GM18507 (cell line): ENCODE results near the gene TP53.
A peak's percentile ranks its signal among the peaks of the same experiment; 100 is the strongest.

ENCODE experiments used
- DNase-seq: peaks from one replicate; pipeline ENCODE4 v3.0.0; 2011; ENCODE audit warnings: low read depth; ENCODE audit not compliant: insufficient read length; ENCODE audit errors: extremely low spot score
- FAIRE-seq: peaks from 2 replicates; lab custom pipeline; 2011; peaks lifted over from hg19 to GRCh38; lab: Jason Lieb, UNC

The TP53 gene

DNA sequence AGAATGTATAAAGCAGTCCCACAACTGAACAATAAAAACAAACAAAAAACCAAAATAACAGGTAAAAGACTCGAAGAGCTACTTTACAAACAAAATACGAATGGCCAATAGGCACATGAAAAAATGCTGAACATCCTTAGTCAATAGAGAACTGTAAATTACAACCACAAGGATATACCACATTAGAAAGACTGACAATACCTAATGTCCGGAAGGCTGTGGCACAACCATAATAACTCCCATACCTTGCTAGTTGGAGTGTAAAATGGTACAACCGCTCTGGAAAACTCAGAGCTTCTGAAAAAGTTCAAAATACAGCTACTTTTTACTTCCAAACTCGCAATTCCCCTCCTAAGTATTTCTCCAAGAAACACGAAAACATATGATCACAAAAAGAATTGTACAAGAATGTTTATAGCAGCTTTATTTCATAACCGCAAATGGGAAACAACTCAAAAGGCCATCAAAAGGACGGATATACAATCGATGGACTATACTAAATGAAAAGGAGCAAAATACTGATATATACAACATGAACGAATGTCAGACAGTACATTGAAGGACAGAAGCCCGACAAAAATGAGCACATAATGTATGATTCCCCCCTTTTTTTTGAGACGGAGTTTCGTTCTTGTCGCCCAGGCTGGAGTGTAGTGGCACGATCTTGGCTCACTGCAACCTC, 2.3 kb downstream of the TP53 start:
- FAIRE-seq (no peak), DNase-seq (no peak)

DNA sequence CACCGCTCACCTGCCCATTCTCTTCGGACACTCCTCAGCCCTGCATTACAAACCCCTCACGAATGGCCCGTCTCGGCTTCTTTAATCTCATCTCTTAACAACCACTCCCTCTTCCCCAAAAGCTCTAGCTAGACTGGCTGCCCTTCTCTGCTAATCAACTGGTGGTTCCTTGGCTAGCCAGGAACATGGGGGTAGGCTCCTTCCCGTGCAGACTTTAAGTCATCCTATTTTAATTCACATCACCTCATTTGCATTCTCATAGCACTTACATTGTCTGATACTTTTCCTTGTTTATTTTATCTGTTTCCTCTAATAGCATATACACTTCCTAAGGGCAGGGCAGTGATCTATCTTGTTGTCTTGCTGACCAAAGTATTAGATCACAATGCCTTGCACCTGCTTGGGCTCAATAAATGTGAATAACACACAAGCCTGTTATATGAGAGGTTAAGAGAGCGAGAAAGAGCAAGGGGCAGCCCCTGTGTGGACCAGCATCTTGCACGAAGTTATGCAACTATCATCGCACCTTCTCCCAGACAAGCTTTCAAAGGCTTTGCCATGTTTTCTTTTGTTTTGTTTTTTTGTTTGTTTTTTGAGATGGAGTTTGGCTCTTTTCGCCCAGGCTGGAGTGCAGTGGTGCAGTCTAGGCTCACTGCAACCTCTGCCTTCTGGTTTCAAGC, 9.8 kb downstream of the TP53 start:
- FAIRE-seq (no peak), DNase-seq (no peak)

DNA sequence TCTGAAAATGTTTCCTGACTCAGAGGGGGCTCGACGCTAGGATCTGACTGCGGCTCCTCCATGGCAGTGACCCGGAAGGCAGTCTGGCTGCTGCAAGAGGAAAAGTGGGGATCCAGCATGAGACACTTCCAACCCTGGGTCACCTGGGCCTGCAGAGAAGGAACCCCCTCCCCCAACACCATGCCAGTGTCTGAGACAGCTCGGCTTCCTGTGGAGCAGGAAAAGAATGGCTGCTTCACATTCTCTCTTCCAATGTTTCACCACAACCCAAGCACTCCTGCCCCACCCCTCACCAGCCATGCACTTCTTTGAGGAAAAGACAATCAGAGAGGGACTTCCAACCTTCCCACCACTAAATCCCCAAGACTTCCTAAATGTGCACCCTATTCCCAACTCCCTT, 10.8 kb downstream of the TP53 start:
- no peak for FAIRE-seq
- no peak for DNase-seq

DNA sequence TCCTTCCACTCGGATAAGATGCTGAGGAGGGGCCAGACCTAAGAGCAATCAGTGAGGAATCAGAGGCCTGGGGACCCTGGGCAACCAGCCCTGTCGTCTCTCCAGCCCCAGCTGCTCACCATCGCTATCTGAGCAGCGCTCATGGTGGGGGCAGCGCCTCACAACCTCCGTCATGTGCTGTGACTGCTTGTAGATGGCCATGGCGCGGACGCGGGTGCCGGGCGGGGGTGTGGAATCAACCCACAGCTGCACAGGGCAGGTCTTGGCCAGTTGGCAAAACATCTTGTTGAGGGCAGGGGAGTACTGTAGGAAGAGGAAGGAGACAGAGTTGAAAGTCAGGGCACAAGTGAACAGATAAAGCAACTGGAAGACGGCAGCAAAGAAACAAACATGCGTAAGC, 12.4 kb downstream of the TP53 start:
- no peak for FAIRE-seq
- no peak for DNase-seq

DNA sequence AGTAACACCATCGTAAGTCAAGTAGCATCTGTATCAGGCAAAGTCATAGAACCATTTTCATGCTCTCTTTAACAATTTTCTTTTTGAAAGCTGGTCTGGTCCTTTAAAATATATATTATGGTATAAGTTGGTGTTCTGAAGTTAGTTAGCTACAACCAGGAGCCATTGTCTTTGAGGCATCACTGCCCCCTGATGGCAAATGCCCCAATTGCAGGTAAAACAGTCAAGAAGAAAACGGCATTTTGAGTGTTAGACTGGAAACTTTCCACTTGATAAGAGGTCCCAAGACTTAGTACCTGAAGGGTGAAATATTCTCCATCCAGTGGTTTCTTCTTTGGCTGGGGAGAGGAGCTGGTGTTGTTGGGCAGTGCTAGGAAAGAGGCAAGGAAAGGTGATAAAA, 14.1 kb downstream of the TP53 start:
- FAIRE-seq (peak; percentile 58), DNase-seq (no peak)

DNA sequence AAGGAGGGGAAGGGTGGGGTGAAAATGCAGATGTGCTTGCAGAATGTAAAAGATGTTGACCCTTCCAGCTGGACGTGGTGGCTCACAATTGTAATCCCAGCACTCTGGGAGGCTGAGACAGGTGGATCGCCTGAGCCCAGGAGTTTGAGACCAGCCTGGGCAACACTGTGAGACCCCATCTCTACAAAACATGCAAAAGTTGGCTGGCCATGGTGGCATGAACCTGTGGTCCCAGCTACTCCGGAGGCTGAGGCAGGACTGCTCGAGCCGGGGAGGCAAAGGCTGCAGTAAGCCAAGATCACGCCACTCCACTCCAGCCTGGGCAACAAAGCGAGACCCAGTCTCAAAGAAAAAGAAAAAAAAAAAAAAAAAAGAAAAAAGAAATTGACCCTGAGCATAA, 18.8 kb downstream of the TP53 start:
- DNase-seq: no peak
- no peak for FAIRE-seq

DNA sequence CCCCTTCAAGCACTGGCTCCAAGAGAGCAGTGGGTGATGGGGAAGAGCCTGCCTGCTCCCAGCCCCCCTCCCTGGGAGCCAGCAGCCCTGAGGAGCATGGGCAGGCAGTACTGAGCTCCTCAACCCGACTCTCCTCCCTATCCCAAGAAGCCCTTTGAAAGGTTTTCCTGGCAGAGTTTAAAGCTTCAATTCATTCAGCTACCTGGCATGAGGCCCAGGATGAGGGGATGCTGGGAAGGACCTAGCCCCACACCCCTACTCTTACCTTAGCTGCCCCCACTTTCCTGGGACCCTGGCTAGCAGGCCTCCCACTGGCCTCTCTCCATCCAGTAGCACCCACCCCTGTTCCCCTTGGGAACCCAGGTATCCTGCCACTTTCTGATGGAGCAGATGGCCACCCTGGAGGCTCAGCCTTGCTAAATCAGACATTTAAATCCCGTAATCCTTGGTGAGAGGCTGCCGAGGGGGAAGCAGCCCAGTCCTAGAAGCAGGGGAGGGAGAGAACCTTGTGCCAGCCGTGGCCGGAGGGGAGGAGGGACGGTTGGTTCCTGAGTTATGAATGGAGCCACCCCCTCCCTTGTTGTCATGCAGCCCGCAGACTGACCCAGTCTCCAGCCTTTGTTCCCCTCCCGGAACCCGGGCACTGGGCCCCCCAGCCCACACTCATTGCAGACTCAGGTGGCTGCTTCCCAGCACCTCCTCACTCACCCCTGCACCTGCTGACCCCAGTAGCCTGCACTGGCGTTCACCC, 19.5 kb downstream of the TP53 start:
- FAIRE-seq: no peak
- DNase-seq: no peak

DNA sequence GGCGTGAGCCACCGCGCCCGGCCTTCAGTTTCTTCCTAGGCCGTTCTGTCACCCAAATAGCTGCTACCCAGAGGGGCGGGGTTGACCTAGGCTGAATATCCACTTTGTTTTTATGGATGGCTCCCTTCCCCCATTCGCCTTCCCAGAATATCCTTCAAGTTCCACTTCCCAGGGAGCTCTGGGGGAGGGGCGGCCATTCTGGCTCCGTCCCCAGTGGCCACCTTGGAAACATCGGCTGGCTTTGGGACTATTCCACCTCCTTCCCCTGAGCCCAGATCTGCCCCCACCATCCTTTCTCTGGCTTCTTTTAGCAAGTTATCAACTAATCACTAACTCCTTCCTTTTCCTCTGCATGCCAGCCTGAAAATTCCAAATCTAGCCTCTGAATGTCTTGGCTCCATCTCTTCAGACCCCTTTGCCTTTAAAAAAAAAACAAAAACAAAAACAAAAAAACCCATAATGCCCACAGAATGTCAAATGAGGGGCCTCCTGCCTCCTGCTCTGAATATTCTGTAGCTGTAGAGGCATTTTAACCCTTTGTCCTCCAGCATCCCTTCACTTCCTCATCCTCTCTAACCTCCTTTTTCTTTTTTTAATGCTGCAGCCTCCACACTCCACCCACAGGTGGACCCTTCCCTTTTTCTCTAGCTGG, 30.2 kb downstream of the TP53 start:
- no peak for FAIRE-seq
- no peak for DNase-seq

DNA sequence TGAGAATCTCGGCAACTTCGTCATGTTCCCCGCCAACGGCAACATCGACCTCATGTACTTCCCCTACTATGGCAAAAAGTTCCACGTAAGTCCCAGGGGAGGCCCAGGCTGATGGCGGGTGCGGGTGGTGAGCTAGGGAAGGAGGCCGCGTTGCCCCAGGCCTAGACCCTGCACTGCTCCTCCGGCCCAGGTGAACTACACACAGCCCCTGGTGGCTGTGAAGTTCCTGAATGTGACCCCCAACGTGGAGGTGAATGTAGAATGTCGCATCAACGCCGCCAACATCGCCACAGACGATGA, 31.8 kb downstream of the TP53 start:
- FAIRE-seq (peak; percentile 31), DNase-seq (no peak)

DNA sequence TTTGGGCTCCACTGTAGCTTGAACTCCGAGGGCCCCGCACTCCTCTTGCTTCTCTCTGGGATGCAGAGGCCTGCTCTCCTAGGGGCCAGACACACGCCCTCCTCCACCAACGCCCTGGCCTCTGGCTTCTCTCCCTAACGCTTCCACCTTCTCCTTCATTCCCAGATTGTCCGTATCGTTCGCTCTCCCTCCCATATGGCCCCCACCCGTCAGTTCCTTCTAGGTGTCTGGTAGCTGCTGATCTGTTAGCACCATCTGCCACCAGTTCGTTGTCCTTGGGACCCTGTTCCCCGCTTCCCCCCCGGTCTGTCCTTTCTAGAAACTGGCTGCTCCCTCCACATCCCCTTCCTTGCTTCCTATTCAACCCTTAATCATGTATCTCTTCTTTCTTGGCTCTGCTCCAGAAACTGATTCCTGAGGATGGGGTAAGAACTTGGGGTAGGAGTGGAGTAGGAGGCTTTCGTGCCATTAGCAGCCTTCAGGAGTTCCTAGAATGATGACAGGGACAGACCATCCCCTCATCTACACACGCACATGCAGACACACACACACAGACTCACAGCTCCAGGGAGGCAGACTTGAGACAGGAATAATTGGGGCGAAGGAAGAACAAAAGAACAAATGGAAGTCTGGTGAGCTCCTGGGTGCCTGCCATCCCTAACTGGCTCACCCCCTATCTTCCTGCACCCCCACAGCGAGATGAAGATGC, 32.3 kb downstream of the TP53 start:
- DNase-seq: no peak
- no peak for FAIRE-seq

DNA sequence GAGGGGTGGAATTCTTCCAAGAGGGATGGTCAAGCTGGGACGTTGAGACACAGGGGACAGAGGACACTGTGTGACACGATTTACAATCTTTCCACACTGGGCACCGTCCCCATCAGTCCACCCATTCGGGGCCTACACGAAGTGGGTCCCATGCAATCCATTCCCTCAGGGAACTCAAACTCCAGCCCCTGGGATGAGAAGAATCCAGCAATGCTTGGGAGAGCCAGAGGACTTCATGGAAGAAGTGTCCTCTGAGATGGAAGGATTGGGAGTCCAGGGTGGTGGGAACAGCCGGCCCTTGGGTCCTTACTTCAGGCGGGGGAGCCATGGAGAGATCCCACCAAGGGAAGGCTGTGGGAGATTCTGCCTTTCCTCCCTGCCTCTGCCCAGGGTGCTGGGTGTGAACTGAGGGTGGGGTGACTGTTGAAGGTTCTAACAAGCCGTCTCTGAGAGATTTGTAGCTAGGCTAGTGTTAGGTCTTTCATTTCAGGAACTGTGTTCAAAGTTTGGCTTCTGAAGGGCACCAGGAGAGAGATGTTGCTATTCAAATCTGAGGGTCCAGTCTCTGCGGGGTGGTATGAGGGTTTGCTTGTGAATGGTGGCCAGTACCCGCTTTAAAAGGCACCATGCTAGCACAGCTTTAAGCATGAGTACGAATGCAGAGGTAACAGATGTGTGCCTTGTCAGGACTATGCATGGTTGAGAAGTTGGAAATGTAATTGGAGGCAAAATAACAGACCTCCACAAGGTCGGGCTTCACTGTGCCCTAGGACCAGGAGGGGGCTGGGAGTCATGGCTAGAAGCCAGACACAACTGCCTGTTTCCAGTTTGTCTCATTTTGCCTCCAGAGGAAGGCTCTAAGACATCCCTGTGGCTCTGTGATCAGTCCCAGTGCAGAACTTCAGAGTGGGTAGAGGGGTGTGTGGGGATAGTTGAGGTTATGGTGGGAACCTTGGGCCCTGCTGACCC, 34.6 kb downstream of the TP53 start:
- no peak for FAIRE-seq
- no peak for DNase-seq

DNA sequence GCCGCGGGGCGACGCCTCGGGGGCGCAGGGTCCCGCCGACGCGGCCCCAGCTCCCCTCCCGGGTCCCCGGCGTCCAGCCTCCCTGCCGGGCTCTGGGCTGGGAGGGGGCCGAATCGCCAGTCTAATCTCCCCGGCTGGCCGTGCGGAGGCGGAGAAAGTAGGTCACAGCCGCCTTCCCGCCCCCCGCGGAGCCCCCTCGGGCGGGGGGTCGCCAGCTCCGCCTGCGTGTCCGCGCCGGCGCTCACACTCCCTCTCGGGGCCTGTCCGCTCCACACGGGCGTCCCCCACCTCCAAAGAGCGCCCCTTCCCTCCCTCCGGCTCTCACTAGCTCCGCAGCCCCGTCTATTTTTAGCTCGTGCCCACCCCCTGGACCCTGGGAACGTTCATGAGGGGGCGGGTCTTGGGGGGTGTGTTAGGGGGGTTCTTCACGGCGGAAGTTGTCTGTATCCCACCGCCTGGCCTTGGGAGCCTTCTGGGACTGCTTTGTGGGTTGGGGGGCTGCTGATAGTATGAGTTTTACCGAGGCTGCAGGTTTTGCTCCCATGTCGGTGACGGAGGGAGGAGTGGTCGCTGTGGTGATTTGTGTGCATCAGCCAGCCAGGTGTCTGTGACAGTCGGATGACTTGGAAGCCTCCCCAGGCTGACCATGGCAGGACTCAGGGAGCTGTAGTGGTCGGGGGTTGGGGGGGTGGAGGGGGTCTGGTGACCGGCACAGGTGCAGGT, 35.5 kb downstream of the TP53 start:
- no peak for DNase-seq
- FAIRE-seq: no peak

DNA sequence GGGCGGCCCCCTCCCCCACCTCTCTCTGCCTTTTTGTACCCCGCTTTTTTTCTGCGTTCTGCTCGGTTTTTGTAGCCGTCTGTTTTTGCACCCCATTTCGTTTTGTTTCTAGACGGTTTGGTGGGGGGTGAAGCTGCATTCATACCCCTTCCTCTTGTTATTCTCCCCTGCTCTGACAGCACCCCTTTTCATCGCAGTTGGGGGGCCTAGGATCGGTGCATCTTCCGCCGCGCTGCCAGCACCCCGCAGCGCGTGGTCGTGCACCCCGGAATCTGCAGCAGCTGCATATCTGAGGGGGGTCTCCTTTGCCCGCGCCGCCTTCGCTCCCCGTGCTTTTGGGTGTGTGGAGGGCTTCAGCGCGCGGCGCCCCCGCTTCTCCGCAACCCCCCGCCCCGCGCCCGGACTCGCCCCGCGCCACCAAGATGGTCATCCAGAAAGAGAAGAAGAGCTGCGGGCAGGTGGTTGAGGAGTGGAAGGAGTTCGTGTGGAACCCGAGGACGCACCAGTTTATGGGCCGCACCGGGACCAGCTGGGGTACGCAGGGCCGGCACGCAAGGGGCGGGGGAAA, 36.1 kb downstream of the TP53 start:
- no peak for FAIRE-seq
- no peak for DNase-seq

DNA sequence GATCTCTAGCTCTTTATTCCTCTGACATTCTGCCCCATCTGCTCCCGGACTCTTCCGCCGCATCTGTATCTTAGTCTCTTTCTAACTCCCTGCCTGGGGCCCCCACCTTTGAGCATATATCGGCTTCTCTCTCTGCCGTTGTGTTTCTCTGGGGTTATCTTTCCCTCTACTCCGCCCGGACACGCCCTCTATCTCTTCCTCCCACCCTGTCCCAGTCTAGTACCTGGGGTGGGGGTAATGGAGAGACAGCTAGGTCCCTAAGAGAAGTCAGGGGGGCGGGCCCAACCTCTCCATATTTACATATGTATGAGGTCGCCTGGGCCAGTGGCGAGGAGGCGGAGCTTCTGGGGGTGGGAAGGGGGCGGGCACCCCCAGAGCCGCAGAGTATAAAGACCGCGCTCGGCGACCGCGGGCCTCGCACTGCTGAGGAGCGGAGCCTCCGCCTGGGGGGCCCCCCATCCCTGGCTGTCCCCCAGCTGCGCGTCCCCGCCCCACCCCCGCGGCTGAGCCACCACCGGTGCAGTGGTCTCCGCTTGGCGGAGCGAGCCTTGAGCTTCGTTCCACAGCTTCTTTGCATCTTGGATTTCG, 36.7 kb downstream of the TP53 start, which contains the start of gene ATP1B2:
Gene ATP1B2 (plus strand): TSS at position 418 of the 588 bp plus-strand sequence. CDS start 593 bp downstream, outside the sequence.
- no peak for DNase-seq
- FAIRE-seq: no peak

DNA sequence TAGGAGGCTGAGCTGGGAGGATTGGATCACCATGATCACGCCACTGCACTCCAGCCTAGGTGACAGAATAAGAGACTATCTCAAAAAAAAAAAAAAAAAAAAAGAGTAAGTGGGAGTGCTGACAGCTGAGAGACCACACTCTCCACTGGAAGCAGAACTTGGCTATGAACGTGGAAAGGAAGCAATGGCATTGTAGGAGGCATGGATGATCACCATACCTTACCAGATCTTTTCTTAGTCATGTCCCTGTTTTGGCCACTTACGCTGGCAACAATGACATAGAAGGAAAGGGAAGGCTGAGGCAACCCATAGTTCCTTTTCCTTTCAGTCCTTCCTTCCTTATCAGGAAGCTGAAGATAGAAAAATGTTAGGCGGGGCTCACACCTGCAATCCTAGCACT, 40.3 kb downstream of the TP53 start:
- no peak for FAIRE-seq
- no peak for DNase-seq

DNA sequence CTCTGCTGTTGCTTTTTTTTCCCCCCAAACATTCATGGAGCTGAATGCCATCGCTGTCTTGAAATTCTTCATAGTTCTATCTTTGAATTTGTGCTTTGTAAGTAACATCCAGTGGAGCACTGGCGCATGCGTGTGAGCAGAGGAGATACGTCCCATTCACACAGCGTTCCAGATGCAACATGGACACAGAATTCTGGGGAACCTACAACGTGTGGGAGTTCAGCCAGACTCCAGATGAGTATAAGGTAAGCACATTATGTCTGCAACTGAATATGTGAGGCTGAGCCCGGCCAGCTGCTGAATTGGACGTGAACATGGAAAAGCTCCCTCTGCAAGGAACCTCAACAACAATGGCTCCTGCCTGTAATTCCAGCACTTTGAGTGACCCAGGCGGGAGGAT, 40.8 kb downstream of the TP53 start:
- FAIRE-seq (no peak), DNase-seq (no peak)

DNA sequence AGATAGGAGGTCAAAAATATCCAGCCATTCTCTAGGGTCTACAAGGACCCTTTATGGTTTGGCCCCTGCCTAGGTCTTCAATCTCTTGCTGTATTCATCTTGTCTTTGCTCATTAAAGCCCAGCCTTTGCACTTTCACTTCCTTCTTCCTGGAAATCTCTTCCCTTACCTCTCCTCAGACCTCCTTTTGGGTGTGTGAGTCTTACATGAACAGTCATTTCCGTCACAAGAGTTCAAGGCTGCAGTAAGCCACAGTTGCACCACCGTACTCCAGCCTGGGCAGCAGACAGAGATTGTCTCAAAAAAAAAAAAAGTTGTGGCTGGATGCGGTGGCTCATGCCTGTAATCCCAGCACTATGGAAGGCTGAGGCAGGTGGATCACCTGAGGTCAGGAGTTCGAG, 42.5 kb downstream of the TP53 start:
- FAIRE-seq (no peak), DNase-seq (no peak)
